Measurements from ENCODE around the gene CASQ1.
A peak's percentile ranks its signal among the peaks of the same experiment; 100 is the strongest.

CASQ1 gene

DNA sequence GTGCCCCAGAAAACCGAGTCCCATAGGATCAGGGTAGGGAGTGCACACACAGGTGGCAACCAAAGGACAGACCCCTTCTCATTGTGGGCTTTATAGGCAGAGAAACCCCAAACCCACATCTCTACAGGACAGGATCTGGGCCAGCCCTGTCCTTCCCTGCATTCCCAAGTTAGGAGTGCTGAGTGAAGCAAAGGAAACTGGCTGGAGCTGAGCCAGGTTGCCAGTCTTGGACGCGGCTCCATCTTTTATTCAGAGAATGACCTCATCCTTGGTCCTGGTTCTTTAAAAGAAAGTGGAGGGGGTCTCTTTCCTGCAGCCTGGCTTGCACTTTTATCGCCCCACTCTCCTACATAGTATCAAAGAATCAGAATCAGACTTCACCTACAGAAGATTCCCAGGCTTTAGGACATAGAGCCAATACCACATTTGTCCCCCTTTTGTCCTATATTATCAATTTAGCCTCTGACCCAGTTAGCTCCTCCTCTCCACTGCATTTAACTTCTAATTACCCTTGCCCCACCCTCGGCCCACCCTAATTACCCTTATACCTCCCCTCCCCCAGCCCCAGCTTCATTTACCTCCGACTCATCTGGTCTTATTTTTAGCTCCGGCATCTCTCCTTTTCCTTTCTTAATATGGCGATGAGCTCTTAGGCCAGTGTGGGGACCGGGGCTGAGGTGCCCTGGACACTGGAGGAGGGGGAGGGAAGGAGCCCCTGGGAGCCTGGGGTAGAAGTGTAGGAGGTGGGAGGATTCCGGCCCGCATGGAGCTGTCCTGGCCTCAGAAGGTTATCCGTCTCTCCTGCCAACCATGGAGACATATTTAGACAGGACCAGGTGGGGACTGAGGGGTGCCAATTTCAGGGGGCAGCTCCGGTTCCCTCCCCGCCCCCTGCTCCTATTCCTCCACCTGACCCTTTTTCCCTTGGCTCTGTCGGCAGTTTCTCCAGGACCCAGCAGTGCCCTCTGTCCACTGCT, at the start of gene CASQ1:
Gene CASQ1 (plus strand): TSS at position 927 of the 977 bp plus-strand sequence. CDS start 177 bp downstream, outside the sequence.
- Histone ChIP-seq H3K9ac (ENCODE audit: insufficient read length, low read depth) (no peak within 1 kb of the TSS), H3K4me3 (ENCODE audit: insufficient read length, low read depth) (no peak within 1 kb of the TSS), H3K36me3 (ENCODE audit: insufficient read depth, insufficient read length, low read length) (no peaks in the 10 kb centered on the region), H3K4me1 (ENCODE audit: insufficient read depth, insufficient read length) (peaks cover 21% of the 10 kb centered on the region), H3K27me3 (ENCODE audit: insufficient read depth, insufficient read length) (no peaks in the 10 kb centered on the region), H3K9me3 (ENCODE audit: insufficient read depth, low read length) (no peaks in the 10 kb centered on the region)
- no peak for DNase-seq (ENCODE audit: low read depth, low spot score)
- TF ChIP-seq SUZ12 (IDR thresholded peaks at IDR 0.05; ENCODE audit: extremely low read depth, insufficient read depth, insufficient read length) (no peak), ZNF274 (IDR thresholded peaks at IDR 0.05; ENCODE audit: low read depth, low read length) (no peak), YY1 (IDR thresholded peaks at IDR 0.05; ENCODE audit: insufficient read depth, insufficient read length) (no peak)

DNA sequence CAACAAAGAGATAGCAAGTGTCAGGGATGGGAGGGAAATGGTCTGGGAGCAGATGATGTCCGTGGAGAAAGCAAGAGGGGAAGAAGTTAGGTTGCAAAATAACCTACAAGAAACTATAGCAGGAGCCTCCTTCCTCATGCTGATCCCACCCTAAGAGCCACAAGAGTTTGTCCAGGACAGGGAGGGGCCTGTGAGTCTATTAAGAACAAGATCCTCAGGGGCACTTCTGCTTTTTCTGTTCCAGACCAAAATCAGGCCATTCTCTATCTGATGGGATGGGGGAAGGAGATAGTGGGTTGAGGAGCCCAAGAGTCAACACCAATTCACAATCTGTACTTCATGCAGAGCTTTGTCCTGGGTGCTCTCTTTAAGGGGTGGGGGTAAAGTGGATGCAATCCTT, 46.7 kb upstream of the CASQ1 start:
- Histone ChIP-seq H3K9me3 (ENCODE audit: insufficient read depth, low read length) (no peaks in the 10 kb centered on the region), H3K4me3 (ENCODE audit: insufficient read length, low read depth) (no peak overlapping the region), H3K27me3 (ENCODE audit: insufficient read depth, insufficient read length) (no peaks in the 10 kb centered on the region), H3K36me3 (ENCODE audit: insufficient read depth, insufficient read length, low read length) (peaks cover 40% of the 10 kb centered on the region), H3K9ac (ENCODE audit: insufficient read length, low read depth) (no peak overlapping the region), H3K4me1 (ENCODE audit: insufficient read depth, insufficient read length) (no peaks in the 10 kb centered on the region)
- DNase-seq (ENCODE audit: low read depth, low spot score), result no peak
- TF ChIP-seq SUZ12 (IDR thresholded peaks at IDR 0.05; ENCODE audit: extremely low read depth, insufficient read depth, insufficient read length) (no peak), ZNF274 (IDR thresholded peaks at IDR 0.05; ENCODE audit: low read depth, low read length) (no peak), YY1 (IDR thresholded peaks at IDR 0.05; ENCODE audit: insufficient read depth, insufficient read length) (no peak)

DNA sequence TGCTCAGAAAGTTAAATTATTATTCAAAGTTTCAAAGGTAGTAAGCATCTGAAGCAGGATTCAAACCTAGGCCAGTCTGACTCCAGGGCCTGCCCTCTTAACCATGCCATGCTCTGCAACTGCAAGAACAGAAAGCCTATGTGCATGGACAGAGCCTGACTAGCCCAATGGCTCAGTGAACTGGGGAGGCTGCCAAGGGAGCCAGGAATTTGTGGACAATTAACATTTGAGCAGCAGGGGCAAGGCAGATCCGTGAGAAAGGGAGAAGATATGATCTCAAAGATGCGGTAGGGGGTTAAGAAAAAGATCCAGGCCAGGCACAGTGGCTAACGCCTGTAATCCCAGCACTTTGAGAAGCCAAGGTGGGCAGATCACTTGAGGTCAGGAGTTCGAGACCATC, 45.5 kb upstream of the CASQ1 start:
- no peaks in the 10 kb centered on the region for H3K4me1 ChIP-seq (ENCODE audit: insufficient read depth, insufficient read length)
- no peak overlapping the region for H3K4me3 ChIP-seq (ENCODE audit: insufficient read length, low read depth)
- H3K9me3 ChIP-seq (ENCODE audit: insufficient read depth, low read length), result no peaks in the 10 kb centered on the region
- peak; percentile 32 for DNase-seq (ENCODE audit: low read depth, low spot score)
- peaks cover 28% of the 10 kb centered on the region for H3K36me3 ChIP-seq (ENCODE audit: insufficient read depth, insufficient read length, low read length)
- no peak overlapping the region for H3K9ac ChIP-seq (ENCODE audit: insufficient read length, low read depth)
- no peak for TF ChIP-seq YY1 (IDR thresholded peaks at IDR 0.05; ENCODE audit: insufficient read depth, insufficient read length)
- TF ChIP-seq ZNF274 (IDR thresholded peaks at IDR 0.05; ENCODE audit: low read depth, low read length), result no peak
- no peak for TF ChIP-seq SUZ12 (IDR thresholded peaks at IDR 0.05; ENCODE audit: extremely low read depth, insufficient read depth, insufficient read length)
- H3K27me3 ChIP-seq (ENCODE audit: insufficient read depth, insufficient read length), result no peaks in the 10 kb centered on the region

DNA sequence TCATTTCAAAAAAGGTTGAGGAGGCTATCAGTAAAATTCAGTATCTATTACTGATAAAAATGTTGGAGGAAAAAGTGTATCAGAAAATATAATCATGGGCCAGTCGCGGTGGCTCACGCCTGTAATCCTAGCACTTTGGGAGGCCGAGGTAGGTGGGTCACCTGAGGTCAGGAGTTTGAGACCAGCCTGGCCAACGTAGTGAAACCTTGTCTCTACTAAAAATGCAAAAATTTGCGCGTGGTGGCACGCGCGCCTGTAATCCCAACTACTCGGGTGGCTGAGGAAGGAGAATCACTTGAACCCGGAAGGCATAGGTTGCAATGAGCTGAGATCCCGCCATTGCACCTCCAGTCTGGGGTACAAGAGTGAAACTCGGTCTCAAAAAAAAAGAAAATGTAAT, 44.3 kb upstream of the CASQ1 start:
- Histone ChIP-seq H3K9ac (ENCODE audit: insufficient read length, low read depth) (no peak overlapping the region), H3K4me3 (ENCODE audit: insufficient read length, low read depth) (no peak overlapping the region), H3K27me3 (ENCODE audit: insufficient read depth, insufficient read length) (no peaks in the 10 kb centered on the region), H3K36me3 (ENCODE audit: insufficient read depth, insufficient read length, low read length) (peaks cover 17% of the 10 kb centered on the region), H3K9me3 (ENCODE audit: insufficient read depth, low read length) (no peaks in the 10 kb centered on the region), H3K4me1 (ENCODE audit: insufficient read depth, insufficient read length) (no peaks in the 10 kb centered on the region)
- TF ChIP-seq ZNF274 (IDR thresholded peaks at IDR 0.05; ENCODE audit: low read depth, low read length) (no peak), YY1 (IDR thresholded peaks at IDR 0.05; ENCODE audit: insufficient read depth, insufficient read length) (no peak), SUZ12 (IDR thresholded peaks at IDR 0.05; ENCODE audit: extremely low read depth, insufficient read depth, insufficient read length) (no peak)
- DNase-seq (ENCODE audit: low read depth, low spot score), result no peak

DNA sequence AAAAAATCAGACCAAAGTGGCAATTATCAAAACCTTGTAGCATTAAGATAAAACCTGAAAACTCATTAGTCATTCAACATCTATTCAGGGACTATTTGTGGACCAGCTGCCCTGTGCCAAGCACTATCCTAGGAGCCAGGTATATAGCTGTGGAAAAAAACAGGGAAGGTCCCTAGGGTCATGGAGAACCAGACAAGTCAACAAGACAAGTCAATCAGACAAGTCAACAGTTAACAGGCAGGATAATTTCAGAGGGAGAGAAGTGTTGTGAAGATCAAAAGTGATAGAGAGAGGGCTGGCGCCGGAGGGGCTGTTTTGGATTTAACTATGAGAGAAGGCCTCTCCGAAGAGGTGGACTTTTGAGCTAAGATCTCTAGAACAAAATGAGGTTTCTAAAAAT, 42.3 kb upstream of the CASQ1 start:
- Histone ChIP-seq H3K36me3 (ENCODE audit: insufficient read depth, insufficient read length, low read length) (no peaks in the 10 kb centered on the region), H3K9me3 (ENCODE audit: insufficient read depth, low read length) (no peaks in the 10 kb centered on the region), H3K4me1 (ENCODE audit: insufficient read depth, insufficient read length) (no peaks in the 10 kb centered on the region), H3K4me3 (ENCODE audit: insufficient read length, low read depth) (no peak overlapping the region), H3K27me3 (ENCODE audit: insufficient read depth, insufficient read length) (no peaks in the 10 kb centered on the region), H3K9ac (ENCODE audit: insufficient read length, low read depth) (no peak overlapping the region)
- TF ChIP-seq SUZ12 (IDR thresholded peaks at IDR 0.05; ENCODE audit: extremely low read depth, insufficient read depth, insufficient read length), result no peak
- TF ChIP-seq YY1 (IDR thresholded peaks at IDR 0.05; ENCODE audit: insufficient read depth, insufficient read length), result no peak
- TF ChIP-seq ZNF274 (IDR thresholded peaks at IDR 0.05; ENCODE audit: low read depth, low read length), result no peak
- no peak for DNase-seq (ENCODE audit: low read depth, low spot score)

DNA sequence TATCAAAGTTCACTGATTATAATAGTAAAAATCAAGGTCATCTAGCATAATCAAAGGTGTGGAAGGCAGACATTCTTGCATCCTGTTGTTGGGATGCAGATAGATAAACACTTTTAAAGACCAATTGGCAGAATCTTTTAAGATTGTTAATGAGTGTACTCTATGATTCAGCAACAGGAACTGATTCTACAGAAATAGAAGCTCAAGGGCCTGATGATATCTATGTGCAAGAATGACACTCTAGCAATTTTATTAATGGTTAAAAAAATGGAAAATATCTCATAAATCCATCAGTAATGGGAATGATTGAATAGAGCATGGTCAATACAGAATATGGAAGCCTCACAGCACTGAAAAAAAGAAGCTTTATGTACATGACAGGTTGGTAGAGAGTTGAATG, 41.1 kb upstream of the CASQ1 start:
- H3K36me3 ChIP-seq (ENCODE audit: insufficient read depth, insufficient read length, low read length), result no peaks in the 10 kb centered on the region
- H3K4me1 ChIP-seq (ENCODE audit: insufficient read depth, insufficient read length), result no peaks in the 10 kb centered on the region
- no peak for TF ChIP-seq YY1 (IDR thresholded peaks at IDR 0.05; ENCODE audit: insufficient read depth, insufficient read length)
- no peaks in the 10 kb centered on the region for H3K27me3 ChIP-seq (ENCODE audit: insufficient read depth, insufficient read length)
- no peak overlapping the region for H3K4me3 ChIP-seq (ENCODE audit: insufficient read length, low read depth)
- H3K9me3 ChIP-seq (ENCODE audit: insufficient read depth, low read length), result no peaks in the 10 kb centered on the region
- no peak overlapping the region for H3K9ac ChIP-seq (ENCODE audit: insufficient read length, low read depth)
- no peak for DNase-seq (ENCODE audit: low read depth, low spot score)

DNA sequence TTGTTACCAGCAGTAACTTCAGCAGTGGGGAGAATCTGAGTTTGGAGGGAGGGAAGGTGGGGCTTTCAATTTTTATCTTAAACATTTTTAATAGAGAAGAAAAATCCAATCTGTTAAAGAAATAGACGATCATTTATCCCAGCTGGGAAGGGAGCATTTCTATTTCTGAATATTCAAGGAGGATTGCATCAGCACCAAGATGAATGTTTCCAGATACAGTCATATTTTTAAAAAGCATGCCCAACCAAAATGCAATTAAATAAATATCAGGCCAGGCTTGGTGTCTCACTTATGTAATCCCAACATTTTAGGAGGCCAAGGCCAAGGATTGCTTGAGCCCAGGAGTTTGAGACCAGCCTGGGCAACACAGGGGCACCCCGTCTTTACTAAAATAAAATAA, 40.7 kb upstream of the CASQ1 start:
- H3K36me3 ChIP-seq (ENCODE audit: insufficient read depth, insufficient read length, low read length), result no peaks in the 10 kb centered on the region
- DNase-seq (ENCODE audit: low read depth, low spot score), result no peak
- TF ChIP-seq YY1 (IDR thresholded peaks at IDR 0.05; ENCODE audit: insufficient read depth, insufficient read length) (no peak), SUZ12 (IDR thresholded peaks at IDR 0.05; ENCODE audit: extremely low read depth, insufficient read depth, insufficient read length) (no peak), ZNF274 (IDR thresholded peaks at IDR 0.05; ENCODE audit: low read depth, low read length) (no peak)
- H3K4me3 ChIP-seq (ENCODE audit: insufficient read length, low read depth), result no peak overlapping the region
- H3K9me3 ChIP-seq (ENCODE audit: insufficient read depth, low read length), result no peaks in the 10 kb centered on the region
- H3K4me1 ChIP-seq (ENCODE audit: insufficient read depth, insufficient read length), result no peaks in the 10 kb centered on the region
- H3K27me3 ChIP-seq (ENCODE audit: insufficient read depth, insufficient read length), result no peaks in the 10 kb centered on the region
- H3K9ac ChIP-seq (ENCODE audit: insufficient read length, low read depth), result no peak overlapping the region

Measured in NT2/D1 (cell line).